HG03460 (cell line): ENCODE measurements around the gene MRPS22.
"Not testable (repeated sequence)": the region's sequence is repeated elsewhere in the genome, so short reads cannot be mapped to it uniquely, and the experiment has no call there.

ENCODE experiments used
- ATAC-seq: cut with Tn5 transposase; IDR thresholded peaks from one replicate; pipeline ENCODE4 v1.9.1; 2021; ENCODE audit not compliant: unreplicated experiment

MRPS22 gene

DNA sequence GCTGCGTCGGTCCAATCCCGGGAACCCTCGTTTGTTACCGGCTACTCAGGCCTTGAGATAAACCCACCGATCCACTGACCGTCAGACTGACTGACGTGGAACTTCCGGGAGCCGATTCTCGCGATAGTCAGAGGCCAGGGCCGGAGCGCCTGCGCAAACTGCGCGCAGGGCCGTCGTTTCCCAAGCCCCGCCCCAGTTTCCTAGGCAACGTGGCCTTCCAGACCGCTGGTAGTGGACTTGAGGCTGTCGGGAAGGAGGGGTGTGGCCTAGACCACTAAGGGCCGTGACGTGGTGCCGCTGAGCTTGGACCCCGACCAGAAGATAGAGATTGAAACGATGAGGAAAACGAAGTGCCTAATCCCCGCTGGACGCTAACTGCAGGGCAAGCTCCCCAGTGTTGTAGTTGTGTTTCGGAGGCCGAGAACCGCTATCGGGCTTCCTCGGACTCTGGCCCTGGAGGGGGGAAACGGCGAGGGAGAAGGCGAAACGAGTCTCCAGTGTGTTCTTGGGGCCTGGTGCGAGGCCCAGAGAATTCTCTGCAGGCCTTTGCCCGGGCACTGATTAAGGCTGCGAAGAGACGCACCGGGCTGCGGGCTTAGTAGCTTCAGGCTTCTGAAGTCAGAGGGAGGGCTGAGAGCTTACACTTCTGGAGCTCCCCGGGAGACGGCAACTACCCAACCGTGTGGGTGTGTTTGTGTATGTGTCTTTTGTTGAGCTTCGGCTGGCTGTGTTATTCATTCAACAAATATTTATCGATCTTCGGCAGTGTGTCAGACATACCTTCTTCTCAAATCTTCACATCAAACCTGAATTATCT lies 45.9 kb downstream of the MRPS22 start, which contains the start of gene COPB2:
COPB2 (minus strand) TSS at position 96 of the 817 bp plus-strand sequence. CDS start 97 bp downstream, outside the sequence.
- peak; percentile 98 for ATAC-seq

DNA sequence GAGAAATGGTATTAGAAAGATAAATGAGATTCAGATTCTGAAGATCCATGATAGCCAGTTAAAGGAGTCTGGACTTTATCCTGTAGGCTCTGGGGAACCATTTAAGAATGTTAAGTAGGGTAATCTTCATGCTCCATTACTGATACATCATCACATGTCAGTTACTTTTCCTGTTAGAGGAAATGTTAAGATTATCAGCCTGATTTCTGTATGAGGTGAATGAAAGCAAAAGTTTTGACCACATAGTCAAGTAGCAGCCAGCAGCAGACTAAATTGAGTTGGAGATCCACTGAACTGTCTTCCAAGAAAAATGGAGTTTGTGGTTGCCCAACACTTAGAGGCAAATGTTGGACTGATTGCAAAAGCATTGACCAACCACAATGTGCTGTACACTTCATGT lies 50.3 kb downstream of the MRPS22 start:
- ATAC-seq, result no peak

DNA sequence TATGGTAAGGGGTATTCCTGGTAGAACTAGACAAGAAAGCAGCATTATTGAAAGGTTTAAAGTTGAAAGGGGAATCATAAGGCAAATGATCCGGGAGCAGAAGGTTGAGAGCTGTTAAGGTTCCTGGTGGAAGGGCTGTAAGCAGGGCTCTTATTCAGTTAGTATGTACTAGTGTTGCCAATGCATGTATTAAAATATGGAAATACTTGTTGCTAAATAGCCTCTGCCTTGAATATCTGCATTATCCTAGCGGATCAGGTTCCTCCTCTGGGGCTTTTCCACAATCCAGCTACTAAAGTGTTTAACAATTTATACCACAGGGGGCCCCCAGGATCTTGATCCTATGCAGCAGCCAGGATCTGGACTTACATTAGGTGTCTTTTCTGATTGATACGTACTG lies 52.9 kb downstream of the MRPS22 start:
- no peak for ATAC-seq

DNA sequence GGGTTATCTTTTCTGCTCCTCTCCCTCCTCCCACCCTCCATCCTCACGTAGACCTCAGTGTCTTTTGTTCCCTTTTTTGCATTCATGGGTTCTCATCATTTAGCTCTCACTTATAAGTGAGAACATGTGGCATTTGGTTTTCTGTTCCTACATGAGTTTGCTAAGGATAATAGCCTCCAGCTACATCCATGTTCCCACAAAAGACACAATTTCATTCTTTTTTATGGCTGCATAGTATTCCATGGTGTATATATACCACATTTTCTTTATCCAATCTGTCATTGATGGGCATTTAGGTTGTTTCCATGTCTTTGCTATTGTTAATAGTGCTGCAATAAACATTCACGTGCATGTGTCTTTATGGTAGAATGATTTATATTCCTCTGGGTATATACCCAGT lies 57.3 kb downstream of the MRPS22 start:
- ATAC-seq, result not testable (repeated sequence)
